Measurements from ENCODE around the gene SYPL1. TPM values are rescaled to one million over a fixed set of nuclear protein-coding genes. Genes with fewer than 3 reads are reported as not detected.

SYPL1 gene
- total and polyA plus RNA-seq, 12 donors, result 25.0 to 107 (median 80.7) TPM

GRCh38 chr7:106111655-106112117 is 426 bp downstream of the SYPL1 start:
- Histone ChIP-seq H3K27me3 (no peaks in the 10 kb centered on the region), H3K4me3 (peak overlapping the region; percentile 42 to 92 (median 68)), H3K4me1 (replicated peaks in 1 of 2) (peaks cover 26 to 37% of the 10 kb centered on the region in 2 donors), H3K27ac (peak overlapping the region; percentile 88 to 100 (median 98)), H3K36me3 (replicated peaks in 1 of 2) (no peaks in the 10 kb centered on the region), H3K9me3 (replicated peaks in 1 of 3) (no peaks in the 10 kb centered on the region)
- TF ChIP-seq CTCF (IDR thresholded peaks at IDR 0.05) (no peak), POLR2A (IDR thresholded peaks at IDR 0.05) (peak in 1 of 2 donors; percentile 81)
- peak in 6 of 7 donors; percentile 69 to 76 (median 74) for DNase-seq
- intact Hi-C loops (cut with DNase I), result loop anchor here in 1 of 2 donors (5.0 kb wide), 1 partner anchor 44 kb away; no protein-coding TSS in a partner anchor
- 0 to 1% (median 0%) methylated on average over 17 to 53 of the region's 53 CpGs for WGBS, 4 donors

GRCh38 chr7:106110885-106111654 is 1.0 kb downstream of the SYPL1 start:
- intact Hi-C loops (cut with DNase I), result loop anchor here in 1 of 2 donors (5.0 kb wide), 1 partner anchor 44 kb away; no protein-coding TSS in a partner anchor
- DNase-seq, result peak in 1 of 7 donors; percentile 16
- Histone ChIP-seq H3K4me3 (peak overlapping the region; percentile 42 to 92 (median 68)), H3K36me3 (replicated peaks in 1 of 2) (no peaks in the 10 kb centered on the region), H3K27ac (peak overlapping the region; percentile 88 to 100 (median 98)), H3K9me3 (replicated peaks in 1 of 3) (no peaks in the 10 kb centered on the region), H3K4me1 (replicated peaks in 1 of 2) (peaks cover 26 to 41% of the 10 kb centered on the region in 2 donors), H3K27me3 (no peaks in the 10 kb centered on the region)
- no peak for TF ChIP-seq POLR2A (IDR thresholded peaks at IDR 0.05)
- no peak for TF ChIP-seq CTCF (IDR thresholded peaks at IDR 0.05)
- 5 to 8% (median 6%) methylated on average over 19 of the region's 19 CpGs for WGBS, 4 donors

- H3K36me3 ChIP-seq (replicated peaks in 1 of 2), result no peaks in the 10 kb centered on the region
- H3K4me3 ChIP-seq, result peak overlapping the region in 1 of 4 donors; percentile 92
- no peaks in the 10 kb centered on the region for H3K9me3 ChIP-seq (replicated peaks in 1 of 3)
- intact Hi-C loops (cut with DNase I), result loop anchor here in 1 of 2 donors (5.0 kb wide), 1 partner anchor 43 kb away; no protein-coding TSS in a partner anchor
- DNase-seq, result no peak
- TF ChIP-seq CTCF (IDR thresholded peaks at IDR 0.05) (no peak), POLR2A (IDR thresholded peaks at IDR 0.05) (no peak)
- peaks cover 30 to 50% of the 10 kb centered on the region in 2 donors for H3K4me1 ChIP-seq (replicated peaks in 1 of 2)
- H3K27ac ChIP-seq, result peak overlapping the region in 1 of 5 donors; percentile 6
- no peaks in the 10 kb centered on the region for H3K27me3 ChIP-seq
These were observed 1.9 kb downstream of the SYPL1 start for GRCh38 chr7:106110238-106110560.

- intact Hi-C loops (cut with DNase I), result loop anchor here (5.0 kb wide), 2 partner anchors 37 to 42 kb away; no protein-coding TSS in a partner anchor
- Histone ChIP-seq H3K27me3 (no peaks in the 10 kb centered on the region), H3K36me3 (replicated peaks in 1 of 2) (no peaks in the 10 kb centered on the region), H3K4me1 (replicated peaks in 1 of 2) (peaks cover 30 to 55% of the 10 kb centered on the region in 2 donors), H3K4me3 (peak overlapping the region in 1 of 4 donors; percentile 92), H3K9me3 (replicated peaks in 1 of 3) (no peaks in the 10 kb centered on the region), H3K27ac (no peak overlapping the region)
- no peak for TF ChIP-seq POLR2A (IDR thresholded peaks at IDR 0.05)
- DNase-seq, result no peak
- WGBS, 4 donors, result 82 to 87% (median 84%) methylated on average over 6 of the region's 6 CpGs
These were observed 2.4 kb downstream of the SYPL1 start for GRCh38 chr7:106109521-106110237.
